HCT116 (cell line): Measurements from ENCODE around the gene RNASE2. TPM values are rescaled to one million over a fixed set of nuclear protein-coding genes. Genes with fewer than 3 reads are reported as not detected.
"Not testable (repeated sequence)": the region's sequence is repeated elsewhere in the genome, so short reads cannot be mapped to it uniquely, and the experiment has no call there.

Source experiments
- ATAC-seq: fragments of 200-7000 bp; cut with Tn5 transposase; 2 replicates; pipeline ENCODE4 v1.9.1; 2020; ENCODE audit warnings: mild to moderate bottlenecking, moderate library complexity
- BruUV-seq: library from RNA; stranded (reverse); fragments of 400-500 nt; replicated peaks from 2 replicates; lab custom pipeline; 2021; lab: Mats Ljungman, UMichigan
- CTCF ChIA-PET: fragments of 300-600 bp; sonication (Branson Sonifier 250); formaldehyde crosslinking; loops from one replicate; lab custom pipeline; 2021; ENCODE audit warnings: antibody characterized with exemption; lab: Charles Lee
- POLR2A ChIA-PET: fragments of 300-600, 350-600 bp; sonication (Branson Sonifier 250); formaldehyde crosslinking; loops from one replicate; lab custom pipeline; 2021; ENCODE audit warnings: antibody characterized with exemption; lab: Charles Lee
- RAD21 ChIA-PET, 2 experiments: fragments of 300-600 bp; sonication (Branson Sonifier 250); formaldehyde crosslinking; loops; one replicate each; lab custom pipeline; 2023; ENCODE audit warnings: low total read pairs in 2 of 2; ENCODE audit not compliant: uncharacterized antibody in 2 of 2, unreplicated experiment in 2 of 2, low non-redundant PET in 1 of 2; lab: Charles Lee
- DNase-seq: peaks from one replicate; pipeline ENCODE4 v3.0.0-alpha.2; 2010; ENCODE audit warnings: low read depth, low spot score
- H2AFZ ChIP-seq: fragments of 200-600 bp; shearing (Covaris generic), sonication (generic); 2 replicates; pipeline ENCODE4 v1.6.1; 2017; ENCODE audit warnings: low read depth, mixed run types, mixed read lengths, antibody characterized with exemption, low read length; ENCODE audit not compliant: poor library complexity, severe bottlenecking
- H3K27ac ChIP-seq: 2 replicates; pipeline ENCODE4 v1.5.1; 2012; ENCODE audit warnings: low read depth, low read length
- H3K27me3 ChIP-seq: fragments of 200-600 bp; sonication (generic); 2 replicates; pipeline ENCODE4 v1.6.1; 2016; ENCODE audit warnings: mixed run types, low read length, mixed read lengths; ENCODE audit not compliant: insufficient read depth
- H3K36me3 ChIP-seq, 2 experiments: fragments of 200-500 bp in 1 of 2; fragments of 200-600 bp in 1 of 2; sonication (Bioruptor generic) in 1 of 2; sonication (generic) in 1 of 2; 2 replicates each; pipeline versions ENCODE4 v1.5.1 to v1.6.1; 2014 to 2016; ENCODE audit warnings: low read length in 2 of 2, inconsistent platforms in 1 of 2, mixed read lengths in 1 of 2, mixed run types in 1 of 2; ENCODE audit not compliant: insufficient read depth in 2 of 2, control insufficient read depth in 1 of 2
- H3K4me1 ChIP-seq, 2 experiments: fragments of 200-600 bp in 1 of 2; sonication (generic) in 1 of 2; 2 replicates each; pipeline versions ENCODE4 v1.5.1 to v1.6.1; 2012 to 2017; ENCODE audit warnings: low read length in 2 of 2, inconsistent platforms in 1 of 2, mild to moderate bottlenecking in 1 of 2, mixed read lengths in 1 of 2, mixed run types in 1 of 2, moderate library complexity in 1 of 2; ENCODE audit not compliant: insufficient read depth in 2 of 2, control insufficient read depth in 1 of 2
- H3K4me2 ChIP-seq: fragments of 200-600 bp; sonication (generic); 2 replicates; pipeline ENCODE4 v1.6.1; 2017; ENCODE audit warnings: mixed run types, low read length, mixed read lengths
- H3K4me3 ChIP-seq, 2 experiments: fragments of 200-600 bp in 1 of 2; sonication (generic) in 1 of 2; replicated peaks in 1 of 2; 2 replicates each; pipeline ENCODE4 v1.5.1; 2011 to 2016; ENCODE audit warnings: low read length in 2 of 2, control low read depth in 1 of 2, low read depth in 1 of 2, mild to moderate bottlenecking in 1 of 2, mixed read lengths in 1 of 2, mixed run types in 1 of 2
- H3K79me2 ChIP-seq: fragments of 200-600 bp; sonication (generic); 2 replicates; pipeline ENCODE4 v1.6.1; 2017; ENCODE audit warnings: mild to moderate bottlenecking, mixed run types, low read length, moderate library complexity, mixed read lengths; ENCODE audit not compliant: insufficient read depth
- H3K9ac ChIP-seq: fragments of 200-600 bp; sonication (generic); 2 replicates; pipeline ENCODE4 v1.6.1; 2016; ENCODE audit warnings: low read length, mixed read lengths
- H3K9me2 ChIP-seq: fragments of 200-600 bp; sonication (generic), shearing (Covaris generic); 2 replicates; pipeline ENCODE4 v1.6.1; 2017; ENCODE audit warnings: mixed run types, mild to moderate bottlenecking, moderate library complexity; ENCODE audit not compliant: insufficient read depth
- H3K9me3 ChIP-seq, 2 experiments: fragments of 200-500 bp in 1 of 2; fragments of 200-600 bp in 1 of 2; sonication (Bioruptor generic) in 1 of 2; sonication (generic) in 1 of 2; 2 replicates each; pipeline ENCODE4 v1.6.1; 2014 to 2017; ENCODE audit warnings: low read length in 2 of 2, mixed read lengths in 2 of 2, inconsistent platforms in 1 of 2, low read depth in 1 of 2, mild to moderate bottlenecking in 1 of 2, mixed run types in 1 of 2, moderate library complexity in 1 of 2; ENCODE audit not compliant: control insufficient read depth in 1 of 2, insufficient read depth in 1 of 2
- H4K20me1 ChIP-seq: fragments of 200-600 bp; sonication (generic), shearing (Covaris generic); 2 replicates; pipeline ENCODE4 v1.6.1; 2017; ENCODE audit warnings: mixed run types, mild to moderate bottlenecking, moderate library complexity; ENCODE audit not compliant: insufficient read depth
- CEBPB ChIP-seq: IDR thresholded peaks from 2 replicates; pipeline ENCODE4 v1.6.1; 2012; ENCODE audit warnings: low read depth
- ELF1 ChIP-seq: IDR thresholded peaks from 2 replicates; pipeline ENCODE4 v1.6.1; 2012; ENCODE audit warnings: low read depth, borderline replicate concordance
- EZH2 ChIP-seq: fragments of 200-600 bp; sonication (generic); IDR thresholded peaks from 2 replicates; pipeline ENCODE4 v1.6.1; 2017; ENCODE audit warnings: antibody characterized with exemption, mixed run types
- JUND ChIP-seq: IDR thresholded peaks from 2 replicates; pipeline ENCODE4 v1.6.1; 2012
- TCF7L2 ChIP-seq: IDR thresholded peaks from 2 replicates; pipeline ENCODE4 v1.7.0; 2011; ENCODE audit warnings: borderline replicate concordance, inconsistent platforms; ENCODE audit not compliant: insufficient read depth, insufficient read length; ENCODE audit errors: extremely low read depth
- intact Hi-C: fragments of 100-400 bp; cut with micrococcal nuclease; formaldehyde crosslinking; loops from 2 replicates; pipeline ENCODE4 v1.10.0; 2022
- total RNA-seq: library from RNA; stranded (reverse); gene quantifications from one replicate; pipeline ENCODE4 v1.2.1, GENCODE V29; 2021; ENCODE audit not compliant: unreplicated experiment
- TF ChIP-seq, protein P1 (sequence below), 3 experiments: fragments of 200-600 bp in 1 of 3; sonication (generic) in 1 of 3; IDR thresholded peaks in 2 of 3; conservative IDR thresholded peaks in 1 of 3; 2 replicates each; pipeline ENCODE4 v1.5.1; 2012 to 2017; ENCODE audit warnings: low read depth in 2 of 3, low read length in 2 of 3, antibody characterized with exemption in 1 of 3, borderline replicate concordance in 1 of 3, control low read depth in 1 of 3, mild to moderate bottlenecking in 1 of 3, mixed read lengths in 1 of 3, mixed run types in 1 of 3, moderate library complexity in 1 of 3; ENCODE audit not compliant: insufficient read depth in 1 of 3
- TF ChIP-seq, protein P2 (sequence below): IDR thresholded peaks from 2 replicates; pipeline ENCODE4 v1.6.1; 2011; ENCODE audit warnings: mild to moderate bottlenecking, low read length, moderate library complexity; ENCODE audit not compliant: insufficient replicate concordance; ENCODE audit errors: extremely low read depth

Gene RNASE2
- total RNA-seq, 1 experiment from 2014 or later: not detected

DNA sequence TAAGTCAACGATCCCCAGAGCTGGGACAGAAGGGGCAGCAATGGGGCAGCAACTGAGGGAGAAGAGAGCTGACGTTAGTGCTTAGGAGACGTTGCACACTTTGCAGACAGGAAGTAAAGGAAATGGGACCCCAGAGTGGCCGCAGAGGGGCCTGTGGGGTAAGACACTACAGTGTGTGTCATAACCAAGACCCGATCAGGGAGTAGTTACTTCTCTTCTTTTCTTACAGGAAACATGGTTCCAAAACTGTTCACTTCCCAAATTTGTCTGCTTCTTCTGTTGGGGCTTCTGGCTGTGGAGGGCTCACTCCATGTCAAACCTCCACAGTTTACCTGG lies 219 bp downstream of the RNASE2 start:
- H3K36me3 ChIP-seq, H3K4me2 ChIP-seq, CTCF ChIA-PET, H4K20me1 ChIP-seq, H3K27ac ChIP-seq, H3K9me3 ChIP-seq, POLR2A ChIA-PET, H3K9ac ChIP-seq, H3K4me1 ChIP-seq, ATAC-seq, H3K79me2 ChIP-seq, H3K4me3 ChIP-seq, H2AFZ ChIP-seq, BruUV-seq, RAD21 ChIA-PET, DNase-seq, intact Hi-C loops, H3K9me2 ChIP-seq: not testable (repeated sequence)
- H3K27me3 ChIP-seq: peaks cover 19% of the 10 kb centered on the region

DNA sequence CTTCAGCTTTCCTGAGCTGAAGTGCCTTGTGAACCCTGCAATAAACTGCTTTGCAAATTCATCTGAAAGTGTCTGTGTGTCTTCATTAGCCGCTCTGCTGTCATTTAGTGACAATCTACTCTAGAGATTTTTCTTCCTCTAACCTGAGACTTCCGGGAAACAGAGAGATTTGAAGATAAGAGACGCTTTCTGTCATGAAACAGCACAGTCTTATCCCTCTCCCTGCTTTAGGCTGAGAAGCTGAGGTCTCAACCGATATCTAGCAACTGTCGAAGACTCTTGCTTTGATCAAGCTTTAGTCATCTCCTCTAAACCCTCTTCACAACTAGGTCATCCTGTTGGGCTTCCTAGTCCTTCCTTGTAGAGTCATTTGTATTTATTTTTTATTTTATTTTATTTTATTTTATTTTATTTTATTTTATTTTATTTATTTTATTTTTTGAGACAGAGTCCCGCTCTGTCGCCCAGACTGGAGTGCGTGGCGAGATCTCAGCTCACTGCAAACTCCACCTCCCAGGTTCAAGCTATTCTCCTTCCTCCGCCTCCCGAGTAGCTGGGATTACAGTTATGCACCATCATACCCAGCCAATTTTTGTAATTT lies 1.2 kb downstream of the RNASE2 start:
- peaks cover 19% of the 10 kb centered on the region for H3K27me3 ChIP-seq
- ATAC-seq: no peak
- ChIA-PET RAD21 (no interaction called here), POLR2A (no interaction called here), CTCF (no interaction called here)
- H3K9ac ChIP-seq: no peak overlapping the region
- no TSS peak for BruUV-seq
- no peak for DNase-seq
- no peak overlapping the region for H3K27ac ChIP-seq
- no peaks in the 10 kb centered on the region for H4K20me1 ChIP-seq
- H3K4me2 ChIP-seq: no peak overlapping the region
- peaks cover 3 to 7% of the 10 kb centered on the region in 2 experiments; a peak in 2 of 4 replicates for H3K4me1 ChIP-seq
- H3K79me2 ChIP-seq: no peaks in the 10 kb centered on the region
- no peak overlapping the region for H3K4me3 ChIP-seq
- H3K9me3 ChIP-seq: no peaks in the 10 kb centered on the region
- intact Hi-C loops: no loop called here
- no peaks in the 10 kb centered on the region for H3K36me3 ChIP-seq
- no peak overlapping the region for H2AFZ ChIP-seq
- TF ChIP-seq TCF7L2 (no peak), JUND (no peak), EZH2 (no peak), ELF1 (no peak), CEBPB (no peak)
- TF ChIP-seq, protein P1, sequence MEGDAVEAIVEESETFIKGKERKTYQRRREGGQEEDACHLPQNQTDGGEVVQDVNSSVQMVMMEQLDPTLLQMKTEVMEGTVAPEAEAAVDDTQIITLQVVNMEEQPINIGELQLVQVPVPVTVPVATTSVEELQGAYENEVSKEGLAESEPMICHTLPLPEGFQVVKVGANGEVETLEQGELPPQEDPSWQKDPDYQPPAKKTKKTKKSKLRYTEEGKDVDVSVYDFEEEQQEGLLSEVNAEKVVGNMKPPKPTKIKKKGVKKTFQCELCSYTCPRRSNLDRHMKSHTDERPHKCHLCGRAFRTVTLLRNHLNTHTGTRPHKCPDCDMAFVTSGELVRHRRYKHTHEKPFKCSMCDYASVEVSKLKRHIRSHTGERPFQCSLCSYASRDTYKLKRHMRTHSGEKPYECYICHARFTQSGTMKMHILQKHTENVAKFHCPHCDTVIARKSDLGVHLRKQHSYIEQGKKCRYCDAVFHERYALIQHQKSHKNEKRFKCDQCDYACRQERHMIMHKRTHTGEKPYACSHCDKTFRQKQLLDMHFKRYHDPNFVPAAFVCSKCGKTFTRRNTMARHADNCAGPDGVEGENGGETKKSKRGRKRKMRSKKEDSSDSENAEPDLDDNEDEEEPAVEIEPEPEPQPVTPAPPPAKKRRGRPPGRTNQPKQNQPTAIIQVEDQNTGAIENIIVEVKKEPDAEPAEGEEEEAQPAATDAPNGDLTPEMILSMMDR (IDR thresholded peaks at IDR 0.05 in 2 of 3, conservative IDR thresholded peaks at IDR 0.05 in 1 of 3; ENCODE audit: borderline replicate concordance in 1 of 3, insufficient read depth in 1 of 3, low read depth in 2 of 3, low read length in 2 of 3): no peak
- TF ChIP-seq, protein P2, sequence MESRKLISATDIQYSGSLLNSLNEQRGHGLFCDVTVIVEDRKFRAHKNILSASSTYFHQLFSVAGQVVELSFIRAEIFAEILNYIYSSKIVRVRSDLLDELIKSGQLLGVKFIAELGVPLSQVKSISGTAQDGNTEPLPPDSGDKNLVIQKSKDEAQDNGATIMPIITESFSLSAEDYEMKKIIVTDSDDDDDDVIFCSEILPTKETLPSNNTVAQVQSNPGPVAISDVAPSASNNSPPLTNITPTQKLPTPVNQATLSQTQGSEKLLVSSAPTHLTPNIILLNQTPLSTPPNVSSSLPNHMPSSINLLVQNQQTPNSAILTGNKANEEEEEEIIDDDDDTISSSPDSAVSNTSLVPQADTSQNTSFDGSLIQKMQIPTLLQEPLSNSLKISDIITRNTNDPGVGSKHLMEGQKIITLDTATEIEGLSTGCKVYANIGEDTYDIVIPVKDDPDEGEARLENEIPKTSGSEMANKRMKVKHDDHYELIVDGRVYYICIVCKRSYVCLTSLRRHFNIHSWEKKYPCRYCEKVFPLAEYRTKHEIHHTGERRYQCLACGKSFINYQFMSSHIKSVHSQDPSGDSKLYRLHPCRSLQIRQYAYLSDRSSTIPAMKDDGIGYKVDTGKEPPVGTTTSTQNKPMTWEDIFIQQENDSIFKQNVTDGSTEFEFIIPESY: no peak
- H3K9me2 ChIP-seq: no peaks in the 10 kb centered on the region

DNA sequence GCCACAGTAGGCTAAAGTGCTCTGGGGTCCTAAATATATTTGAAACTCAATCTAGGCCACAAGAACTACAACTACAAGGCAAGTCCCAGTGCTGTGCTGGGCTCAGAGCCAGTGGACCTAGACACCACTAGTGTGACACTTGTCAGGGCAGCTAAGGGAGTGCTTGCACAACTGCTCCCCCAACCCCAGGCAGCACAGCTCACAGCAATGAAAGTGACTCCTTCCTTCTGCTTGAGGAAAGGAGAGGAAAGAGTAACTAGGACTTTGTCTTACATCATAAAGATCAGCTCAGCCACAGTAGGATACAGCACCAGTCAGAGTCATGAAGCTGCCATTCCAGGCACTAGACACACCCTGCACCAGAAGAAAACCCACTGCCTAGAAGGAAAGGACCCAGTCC lies 3.7 kb downstream of the RNASE2 start:
- H3K4me1 ChIP-seq, H3K4me2 ChIP-seq, RAD21 ChIA-PET, H2AFZ ChIP-seq, CTCF ChIA-PET, H3K9me3 ChIP-seq, H3K9me2 ChIP-seq, H4K20me1 ChIP-seq, POLR2A ChIA-PET, intact Hi-C loops, H3K36me3 ChIP-seq, H3K27ac ChIP-seq, H3K79me2 ChIP-seq, BruUV-seq, ATAC-seq, DNase-seq, H3K9ac ChIP-seq, H3K4me3 ChIP-seq: not testable (repeated sequence)
- peaks cover 14% of the 10 kb centered on the region; the same call in 1 of the 2 replicates for H3K27me3 ChIP-seq
